ENCODE data around the gene EIF4G2.

GRCh38 chr11:10750838-10751580 lies 57.7 kb downstream of the EIF4G2 start, which contains the start of gene CTR9:
- no peak; the same call in 1 of the 2 replicates for TF ChIP-seq CTCF (conservative IDR thresholded peaks at IDR 0.05; ENCODE audit: low read length)
- TF ChIP-seq EZH2phosphoT487 (IDR thresholded peaks at IDR 0.05; ENCODE audit: borderline replicate concordance), result no peak

All from Loucy (cell line).